ENCODE measurements around the gene CUX1.

CUX1 gene

DNA sequence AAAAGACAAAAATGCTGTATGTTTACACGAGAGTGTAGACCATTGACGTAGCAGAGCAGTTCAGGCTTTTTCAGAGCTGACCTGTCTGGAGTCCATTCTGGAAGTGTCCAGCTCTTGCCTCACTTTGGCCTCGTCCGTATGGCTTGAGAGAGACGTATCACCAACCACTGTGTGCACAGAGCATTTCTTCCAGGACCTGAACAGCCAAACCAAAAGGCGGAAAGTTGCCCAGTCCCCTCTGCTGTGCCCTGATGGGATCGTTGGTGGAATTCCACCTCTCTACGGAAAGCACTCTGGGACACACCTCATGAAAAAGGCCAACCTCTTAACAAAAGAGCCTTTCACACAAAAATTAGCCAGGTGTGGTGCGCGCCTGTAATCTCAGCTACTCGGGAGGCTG is 284.5 kb downstream of the CUX1 start:
- Histone ChIP-seq H3K4me1 (ENCODE audit: control insufficient read depth, insufficient read depth, low read length) (no peaks in the 10 kb centered on the region), H3K36me3 (ENCODE audit: control insufficient read depth in 2 of 2, insufficient read depth in 1 of 2, low read length in 2 of 2) (peaks cover 6 to 17% of the 10 kb centered on the region in 2 experiments; a peak in 2 of 3 replicates), H3K27ac (ENCODE audit: extremely low read depth, low read depth, low read length) (no peak overlapping the region), H3K4me3 (ENCODE audit: low read depth, low read length) (no peak overlapping the region), H3K9me3 (ENCODE audit: control insufficient read depth, insufficient read depth, low read depth, low read length) (no peaks in the 10 kb centered on the region)
- TF ChIP-seq, protein P1, sequence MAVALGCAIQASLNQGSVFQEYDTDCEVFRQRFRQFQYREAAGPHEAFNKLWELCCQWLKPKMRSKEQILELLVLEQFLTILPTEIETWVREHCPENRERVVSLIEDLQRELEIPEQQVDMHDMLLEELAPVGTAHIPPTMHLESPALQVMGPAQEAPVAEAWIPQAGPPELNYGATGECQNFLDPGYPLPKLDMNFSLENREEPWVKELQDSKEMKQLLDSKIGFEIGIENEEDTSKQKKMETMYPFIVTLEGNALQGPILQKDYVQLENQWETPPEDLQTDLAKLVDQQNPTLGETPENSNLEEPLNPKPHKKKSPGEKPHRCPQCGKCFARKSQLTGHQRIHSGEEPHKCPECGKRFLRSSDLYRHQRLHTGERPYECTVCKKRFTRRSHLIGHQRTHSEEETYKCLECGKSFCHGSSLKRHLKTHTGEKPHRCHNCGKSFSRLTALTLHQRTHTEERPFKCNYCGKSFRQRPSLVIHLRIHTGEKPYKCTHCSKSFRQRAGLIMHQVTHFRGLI (tag by site-specific recombination; IDR thresholded peaks at IDR 0.05) = no peak
- ChIA-PET POLR2A (no interaction called here), CTCF (interaction anchor here (0.9 kb wide), 1 partner anchor 134 kb away, joined by 3 read pairs; no protein-coding TSS in a partner anchor)

DNA sequence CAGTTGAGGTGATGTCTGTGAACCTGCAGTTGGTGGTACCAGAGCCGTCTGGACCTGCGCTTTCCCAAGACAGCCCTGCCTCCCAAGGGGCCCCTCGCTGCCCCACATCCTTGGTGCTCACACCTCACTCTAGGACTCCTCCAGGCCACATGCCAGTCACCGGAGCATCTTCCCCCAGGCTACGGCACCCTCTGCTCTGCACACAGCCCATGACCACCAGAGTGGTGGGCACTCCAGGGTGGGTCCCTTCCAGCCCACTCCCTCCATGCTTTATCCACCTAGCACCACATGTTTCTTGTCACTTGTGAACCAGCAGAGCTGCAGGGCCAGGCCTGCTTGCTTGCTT is 285.6 kb downstream of the CUX1 start:
- Histone ChIP-seq H3K36me3 (ENCODE audit: control insufficient read depth in 2 of 2, insufficient read depth in 1 of 2, low read length in 2 of 2) (peaks cover 6 to 21% of the 10 kb centered on the region in 2 experiments; a peak in 2 of 3 replicates), H3K4me1 (ENCODE audit: control insufficient read depth, insufficient read depth, low read length) (no peaks in the 10 kb centered on the region), H3K27ac (ENCODE audit: extremely low read depth, low read depth, low read length) (no peak overlapping the region), H3K9me3 (ENCODE audit: control insufficient read depth, insufficient read depth, low read depth, low read length) (no peaks in the 10 kb centered on the region), H3K4me3 (ENCODE audit: low read depth, low read length) (no peak overlapping the region)
- POLR2A ChIA-PET = no interaction called here
- CTCF ChIA-PET = no interaction called here
- TF ChIP-seq ZXDB (tag by site-specific recombination; IDR thresholded peaks at IDR 0.05) (no peak), ZNF792 (tag by site-specific recombination; IDR thresholded peaks at IDR 0.05) (no peak), ZNF837 (tag by site-specific recombination; IDR thresholded peaks at IDR 0.05) (no peak), ZBTB21 (tag by site-specific recombination; IDR thresholded peaks at IDR 0.05) (no peak), ZFHX2 (tag by site-specific recombination; conservative IDR thresholded peaks at IDR 0.05) (no peak)

DNA sequence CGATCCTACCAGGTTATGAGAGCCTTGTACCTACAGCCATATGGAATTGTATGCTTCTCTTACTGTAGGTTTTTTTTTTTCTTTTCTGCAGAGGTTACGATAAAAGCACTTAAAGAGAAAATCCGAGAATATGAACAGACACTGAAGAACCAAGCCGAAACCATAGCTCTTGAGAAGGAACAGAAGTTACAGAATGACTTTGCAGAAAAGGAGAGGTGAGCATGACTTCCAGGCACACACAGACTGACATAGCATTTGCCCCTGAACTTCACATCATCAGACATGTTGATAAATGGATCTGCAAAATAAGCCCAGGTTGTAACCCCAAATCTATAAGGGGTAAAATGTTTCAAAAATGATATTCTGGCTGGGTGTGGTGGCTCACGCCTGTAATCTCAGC is 286.8 kb downstream of the CUX1 start:
- TF ChIP-seq ZNF530 (tag by site-specific recombination; IDR thresholded peaks at IDR 0.05; ENCODE audit: low read depth) (no peak), ZBTB1 (tag by site-specific recombination; IDR thresholded peaks at IDR 0.05) (no peak), ZNF292 (tag by site-specific recombination; IDR thresholded peaks at IDR 0.05; ENCODE audit: borderline replicate concordance, low read depth) (no peak), ZBTB48 (tag by site-specific recombination; IDR thresholded peaks at IDR 0.05) (no peak), SP3 (tag by site-specific recombination; IDR thresholded peaks at IDR 0.05) (no peak), BCL11B (tag by site-specific recombination; IDR thresholded peaks at IDR 0.05; ENCODE audit: low read depth) (no peak), ZNF169 (tag by site-specific recombination; IDR thresholded peaks at IDR 0.05) (no peak), TRIM28 (IDR thresholded peaks at IDR 0.05; ENCODE audit: borderline replicate concordance, low read length) (no peak), ZFP37 (tag by site-specific recombination; IDR thresholded peaks at IDR 0.05) (no peak), ZFP41 (tag by site-specific recombination; IDR thresholded peaks at IDR 0.05; ENCODE audit: borderline replicate concordance) (no peak), ZNF391 (tag by site-specific recombination; IDR thresholded peaks at IDR 0.05; ENCODE audit: borderline replicate concordance, low read depth) (no peak)
- TF ChIP-seq, protein P2, sequence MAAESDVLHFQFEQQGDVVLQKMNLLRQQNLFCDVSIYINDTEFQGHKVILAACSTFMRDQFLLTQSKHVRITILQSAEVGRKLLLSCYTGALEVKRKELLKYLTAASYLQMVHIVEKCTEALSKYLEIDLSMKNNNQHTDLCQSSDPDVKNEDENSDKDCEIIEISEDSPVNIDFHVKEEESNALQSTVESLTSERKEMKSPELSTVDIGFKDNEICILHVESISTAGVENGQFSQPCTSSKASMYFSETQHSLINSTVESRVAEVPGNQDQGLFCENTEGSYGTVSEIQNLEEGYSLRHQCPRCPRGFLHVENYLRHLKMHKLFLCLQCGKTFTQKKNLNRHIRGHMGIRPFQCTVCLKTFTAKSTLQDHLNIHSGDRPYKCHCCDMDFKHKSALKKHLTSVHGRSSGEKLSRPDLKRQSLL (tag by site-specific recombination; IDR thresholded peaks at IDR 0.05) = no peak
- TF ChIP-seq, protein P3, sequence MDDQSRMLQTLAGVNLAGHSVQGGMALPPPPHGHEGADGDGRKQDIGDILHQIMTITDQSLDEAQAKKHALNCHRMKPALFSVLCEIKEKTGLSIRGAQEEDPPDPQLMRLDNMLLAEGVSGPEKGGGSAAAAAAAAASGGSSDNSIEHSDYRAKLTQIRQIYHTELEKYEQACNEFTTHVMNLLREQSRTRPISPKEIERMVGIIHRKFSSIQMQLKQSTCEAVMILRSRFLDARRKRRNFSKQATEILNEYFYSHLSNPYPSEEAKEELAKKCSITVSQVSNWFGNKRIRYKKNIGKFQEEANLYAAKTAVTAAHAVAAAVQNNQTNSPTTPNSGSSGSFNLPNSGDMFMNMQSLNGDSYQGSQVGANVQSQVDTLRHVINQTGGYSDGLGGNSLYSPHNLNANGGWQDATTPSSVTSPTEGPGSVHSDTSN (CRISPR knock-in tag; IDR thresholded peaks at IDR 0.05) = no peak
- TF ChIP-seq, protein P4, sequence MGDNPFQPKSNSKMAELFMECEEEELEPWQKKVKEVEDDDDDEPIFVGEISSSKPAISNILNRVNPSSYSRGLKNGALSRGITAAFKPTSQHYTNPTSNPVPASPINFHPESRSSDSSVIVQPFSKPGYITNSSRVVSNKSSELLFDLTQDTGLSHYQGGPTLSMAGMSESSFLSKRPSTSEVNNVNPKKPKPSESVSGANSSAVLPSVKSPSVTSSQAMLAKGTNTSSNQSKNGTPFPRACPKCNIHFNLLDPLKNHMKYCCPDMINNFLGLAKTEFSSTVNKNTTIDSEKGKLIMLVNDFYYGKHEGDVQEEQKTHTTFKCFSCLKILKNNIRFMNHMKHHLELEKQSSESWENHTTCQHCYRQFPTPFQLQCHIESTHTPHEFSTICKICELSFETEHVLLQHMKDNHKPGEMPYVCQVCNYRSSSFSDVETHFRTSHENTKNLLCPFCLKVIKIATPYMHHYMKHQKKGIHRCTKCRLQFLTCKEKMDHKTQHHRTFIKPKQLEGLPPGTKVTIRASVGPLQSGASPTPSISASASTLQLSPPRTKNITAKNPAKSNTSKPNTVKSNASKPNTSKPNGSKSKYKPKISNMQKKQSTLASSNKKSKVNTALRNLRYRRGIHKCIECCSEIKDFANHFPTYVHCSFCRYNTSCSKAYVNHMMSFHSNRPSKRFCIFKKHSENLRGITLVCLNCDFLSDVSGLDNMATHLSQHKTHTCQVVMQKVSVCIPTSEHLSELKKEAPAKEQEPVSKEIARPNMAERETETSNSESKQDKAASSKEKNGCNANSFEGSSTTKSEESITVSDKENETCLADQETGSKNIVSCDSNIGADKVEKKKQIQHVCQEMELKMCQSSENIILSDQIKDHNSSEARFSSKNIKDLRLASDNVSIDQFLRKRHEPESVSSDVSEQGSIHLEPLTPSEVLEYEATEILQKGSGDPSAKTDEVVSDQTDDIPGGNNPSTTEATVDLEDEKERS (tag by site-specific recombination; IDR thresholded peaks at IDR 0.05) = no peak
- Histone ChIP-seq H3K27ac (ENCODE audit: extremely low read depth, low read depth, low read length) (no peak overlapping the region), H3K4me3 (ENCODE audit: low read depth, low read length) (no peak overlapping the region), H3K36me3 (ENCODE audit: control insufficient read depth in 2 of 2, insufficient read depth in 1 of 2, low read length in 2 of 2) (peaks cover 10 to 22% of the 10 kb centered on the region in 2 experiments; a peak in 2 of 3 replicates), H3K4me1 (ENCODE audit: control insufficient read depth, insufficient read depth, low read length) (no peaks in the 10 kb centered on the region), H3K9me3 (ENCODE audit: control insufficient read depth, insufficient read depth, low read depth, low read length) (no peaks in the 10 kb centered on the region)
- ChIA-PET CTCF (interaction anchor here (0.6 kb wide), 1 partner anchor 911 kb away, joined by 3 read pairs; no protein-coding TSS in a partner anchor), POLR2A (interaction anchor here (0.7 kb wide), 1 partner anchor 91 kb away, joined by 3 read pairs; no protein-coding TSS in a partner anchor)
